Ovary (tissue), 3 donors: ENCODE results near the gene DMBX1.

Experiments used
- EP300 ChIP-seq: sonication (generic); formaldehyde crosslinking; IDR thresholded peaks from one replicate; pipeline ENCODE4 v1.6.1; 2017; ENCODE audit warnings: antibody characterized with exemption
- TF ChIP-seq, protein P1 (sequence below), 3 donors: fragments of 450-650 bp in 2 of 3; fragments of 200-600 bp in 1 of 3; IDR thresholded peaks; one replicate each; pipeline versions ENCODE4 v1.5.1 to v1.8.0; 2016 to 2022; ENCODE audit warnings: antibody characterized with exemption in 3 of 3, mild to moderate bottlenecking in 1 of 3
- donor health status: DM: no; HTN: no; CAD: no.

DNA sequence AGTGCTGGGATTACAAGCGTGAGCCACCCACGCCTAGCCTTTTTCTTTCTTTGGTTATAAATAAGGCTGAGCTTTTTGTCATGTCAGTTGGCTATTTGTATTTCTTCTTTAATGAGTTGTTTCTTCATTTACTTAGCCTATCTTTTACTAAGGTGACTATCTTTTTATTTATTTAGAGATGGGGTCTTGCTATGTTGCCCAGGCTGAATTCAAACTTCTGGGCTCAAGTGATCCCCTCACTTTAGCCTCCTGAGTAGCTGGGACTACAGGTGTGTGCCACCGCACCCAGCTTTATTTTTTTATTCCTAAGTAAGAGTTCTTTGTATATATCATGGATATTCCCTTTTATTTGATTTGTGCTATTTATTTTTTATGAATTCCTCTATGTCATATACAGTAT lies 11.9 kb downstream of the DMBX1 start:
- TF ChIP-seq, protein P1, sequence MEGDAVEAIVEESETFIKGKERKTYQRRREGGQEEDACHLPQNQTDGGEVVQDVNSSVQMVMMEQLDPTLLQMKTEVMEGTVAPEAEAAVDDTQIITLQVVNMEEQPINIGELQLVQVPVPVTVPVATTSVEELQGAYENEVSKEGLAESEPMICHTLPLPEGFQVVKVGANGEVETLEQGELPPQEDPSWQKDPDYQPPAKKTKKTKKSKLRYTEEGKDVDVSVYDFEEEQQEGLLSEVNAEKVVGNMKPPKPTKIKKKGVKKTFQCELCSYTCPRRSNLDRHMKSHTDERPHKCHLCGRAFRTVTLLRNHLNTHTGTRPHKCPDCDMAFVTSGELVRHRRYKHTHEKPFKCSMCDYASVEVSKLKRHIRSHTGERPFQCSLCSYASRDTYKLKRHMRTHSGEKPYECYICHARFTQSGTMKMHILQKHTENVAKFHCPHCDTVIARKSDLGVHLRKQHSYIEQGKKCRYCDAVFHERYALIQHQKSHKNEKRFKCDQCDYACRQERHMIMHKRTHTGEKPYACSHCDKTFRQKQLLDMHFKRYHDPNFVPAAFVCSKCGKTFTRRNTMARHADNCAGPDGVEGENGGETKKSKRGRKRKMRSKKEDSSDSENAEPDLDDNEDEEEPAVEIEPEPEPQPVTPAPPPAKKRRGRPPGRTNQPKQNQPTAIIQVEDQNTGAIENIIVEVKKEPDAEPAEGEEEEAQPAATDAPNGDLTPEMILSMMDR (IDR thresholded peaks at IDR 0.05) = no peak
- no peak for TF ChIP-seq EP300
